ENCODE measurements around the gene GUCA2B.

The GUCA2B gene

GRCh38 chr1:42192106-42192505 is 38.9 kb downstream of the GUCA2B start:
- no peak for DNase-seq

- no peak for DNase-seq
Measured at GRCh38 chr1:42195841-42196240, 42.6 kb downstream of the GUCA2B start.

DNA sequence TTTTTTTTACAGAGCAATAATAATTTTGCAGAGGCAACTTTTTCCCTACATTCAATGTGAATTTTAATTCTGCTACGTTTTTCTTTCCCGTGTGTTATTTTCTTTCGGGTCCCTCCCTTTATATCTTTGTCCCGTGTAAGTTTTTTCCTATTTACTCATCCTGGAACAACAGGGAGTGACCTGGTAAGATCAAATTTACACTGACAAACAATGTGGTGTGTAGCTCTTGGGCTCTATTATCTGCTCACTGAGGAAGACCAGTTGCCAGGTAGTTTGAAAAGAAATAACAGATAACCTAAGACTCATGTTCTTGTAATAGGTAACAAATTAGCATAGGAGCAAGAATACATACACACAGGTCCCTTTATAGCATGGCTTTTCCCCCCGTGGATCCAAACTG is 45.0 kb downstream of the GUCA2B start:
- DNase-seq: no peak

DNA sequence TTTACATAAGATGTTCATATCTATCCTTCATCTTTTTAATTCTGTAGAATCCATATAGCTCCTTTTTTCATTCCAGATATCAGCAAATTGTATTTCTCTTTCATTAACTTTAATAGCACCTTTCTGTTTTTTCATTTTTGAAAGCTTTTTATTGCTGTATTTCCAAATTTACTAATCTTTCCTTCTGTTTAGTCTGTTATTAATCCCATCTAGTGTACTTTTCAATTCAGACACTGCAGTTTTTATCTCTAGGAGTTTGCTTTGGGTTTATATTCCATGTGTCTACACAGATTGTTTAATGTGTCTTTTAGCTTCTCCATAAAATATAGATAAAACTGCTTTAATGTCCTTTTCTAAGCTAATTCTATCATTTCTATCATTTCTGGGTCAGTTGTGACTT is 48.8 kb downstream of the GUCA2B start:
- no peak for DNase-seq
